Activated naive CD4-positive, alpha-beta T cell treated with anti-CD3 and anti-CD28 coated beads for 36 hours (primary cell): ENCODE data around the gene ITGBL1. TPM values are rescaled to one million over a fixed set of nuclear protein-coding genes. Genes with fewer than 3 reads are reported as not detected.

Experiments used
- CTCF ChIA-PET: fragments of 350-600 bp; sonication (Branson Sonifier 250); formaldehyde crosslinking; loops from one replicate; lab custom pipeline; 2021; ENCODE audit warnings: antibody characterized with exemption; lab: Charles Lee
- DNase-seq: peaks from one replicate; pipeline ENCODE4 v3.0.0-alpha.2; 2020
- H3K27ac Mint-ChIP-seq: one replicate; pipeline ENCODE4 v1.8.0; 2021; ENCODE audit warnings: mild to moderate bottlenecking, mixed read lengths
- H3K27me3 Mint-ChIP-seq: one replicate; pipeline ENCODE4 v1.8.0; 2021; ENCODE audit warnings: low read depth, mixed read lengths
- H3K36me3 Mint-ChIP-seq: one replicate; pipeline ENCODE4 v1.8.0; 2021; ENCODE audit warnings: low read depth, mixed read lengths
- H3K4me1 Mint-ChIP-seq: one replicate; pipeline ENCODE4 v1.8.0; 2021; ENCODE audit warnings: low read depth, mixed read lengths
- H3K4me3 Mint-ChIP-seq: one replicate; pipeline ENCODE4 v1.8.0; 2021; ENCODE audit warnings: mild to moderate bottlenecking, moderate library complexity, mixed read lengths
- H3K9me3 Mint-ChIP-seq: one replicate; pipeline ENCODE4 v1.8.0; 2021; ENCODE audit warnings: mixed read lengths
- intact Hi-C: fragments of 100-400 bp; cut with micrococcal nuclease; formaldehyde crosslinking; loops from one replicate; pipeline ENCODE4 v1.15.1; 2023
- total RNA-seq, 2 experiments: library from RNA; stranded (reverse); gene quantifications; one replicate each; pipeline ENCODE4 v1.2.3, GENCODE V29; 2021

Gene ITGBL1
- total RNA-seq, 2 experiments from 2014 or later, result not detected

DNA sequence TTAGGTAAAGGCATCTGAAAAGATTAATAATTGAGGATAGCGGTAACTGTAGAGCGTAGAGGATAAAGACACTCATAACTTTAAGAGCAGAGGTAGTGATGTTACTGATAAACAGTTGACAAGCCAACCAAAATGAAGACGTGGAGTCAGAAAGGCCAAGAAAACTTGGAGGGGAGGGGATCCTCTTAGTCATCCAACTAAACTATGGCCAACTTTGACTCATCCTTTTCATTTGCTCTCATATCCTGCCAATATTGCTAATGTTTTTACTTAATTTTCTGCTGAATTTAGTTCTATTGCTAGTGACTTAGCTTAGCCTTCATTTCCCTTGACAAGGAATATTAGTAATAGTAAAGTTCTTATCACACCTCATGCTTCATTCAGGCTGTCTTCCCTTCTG, 13.4 kb downstream of the ITGBL1 start:
- H3K9me3 Mint-ChIP-seq, result no peaks in the 10 kb centered on the region
- no peak overlapping the region for H3K27ac Mint-ChIP-seq
- CTCF ChIA-PET, result no interaction called here
- H3K27me3 Mint-ChIP-seq, result peaks cover 8% of the 10 kb centered on the region
- H3K4me3 Mint-ChIP-seq, result no peak overlapping the region
- intact Hi-C loops, result no loop called here
- H3K4me1 Mint-ChIP-seq, result no peaks in the 10 kb centered on the region
- H3K36me3 Mint-ChIP-seq, result no peaks in the 10 kb centered on the region
- DNase-seq, result no peak

DNA sequence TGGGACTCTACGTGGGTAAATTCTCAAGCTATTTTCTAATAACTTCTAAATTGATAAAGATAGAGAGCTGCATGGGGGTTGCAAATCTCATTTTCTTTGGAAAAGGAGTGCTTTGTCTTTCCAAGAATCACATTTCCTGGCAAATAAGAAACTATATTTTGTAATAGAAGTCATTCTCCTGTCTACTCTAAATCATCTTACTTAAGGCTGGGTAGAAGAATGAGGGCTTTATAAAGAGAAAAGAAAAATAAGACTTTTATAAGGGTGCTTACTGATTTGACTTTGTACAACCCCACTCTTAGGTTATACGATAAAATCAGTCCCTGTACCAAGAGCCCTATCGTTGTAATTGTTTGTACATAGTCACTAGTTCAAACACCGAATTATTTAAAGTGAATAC, 14.9 kb downstream of the ITGBL1 start:
- DNase-seq, result no peak
- Mint-ChIP-seq H3K4me3 (no peak overlapping the region), H3K27ac (no peak overlapping the region), H3K4me1 (no peaks in the 10 kb centered on the region), H3K36me3 (no peaks in the 10 kb centered on the region), H3K9me3 (no peaks in the 10 kb centered on the region), H3K27me3 (peaks cover 8% of the 10 kb centered on the region)
- CTCF ChIA-PET, result no interaction called here
- intact Hi-C loops, result no loop called here

DNA sequence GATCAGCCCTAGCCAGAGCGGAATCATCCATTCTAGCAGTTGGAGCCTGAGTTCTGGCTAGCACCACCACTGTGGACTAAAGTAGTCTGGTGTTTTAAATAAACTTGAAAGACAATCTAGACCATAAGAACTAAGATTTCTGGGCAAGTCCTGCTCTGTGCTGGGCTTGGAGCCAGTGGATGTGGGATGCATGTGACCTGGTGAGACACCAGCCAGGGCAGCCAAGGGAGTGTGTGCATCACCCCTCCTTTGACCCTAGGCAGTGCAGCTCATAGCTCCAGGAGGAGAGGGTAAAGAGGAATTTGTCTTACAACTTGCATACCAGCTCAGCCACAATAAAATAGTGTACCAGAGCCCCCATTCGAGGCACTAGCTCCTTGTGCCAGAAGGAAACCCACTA, 21.0 kb downstream of the ITGBL1 start:
- Mint-ChIP-seq H3K36me3 (no peaks in the 10 kb centered on the region), H3K27me3 (peaks cover 19% of the 10 kb centered on the region), H3K27ac (no peak overlapping the region), H3K9me3 (no peaks in the 10 kb centered on the region), H3K4me3 (no peak overlapping the region), H3K4me1 (no peaks in the 10 kb centered on the region)
- intact Hi-C loops, result loop anchor here (10.0 kb wide), 1 partner anchor 329 kb away; no protein-coding TSS in a partner anchor
- DNase-seq, result no peak
- CTCF ChIA-PET, result no interaction called here

DNA sequence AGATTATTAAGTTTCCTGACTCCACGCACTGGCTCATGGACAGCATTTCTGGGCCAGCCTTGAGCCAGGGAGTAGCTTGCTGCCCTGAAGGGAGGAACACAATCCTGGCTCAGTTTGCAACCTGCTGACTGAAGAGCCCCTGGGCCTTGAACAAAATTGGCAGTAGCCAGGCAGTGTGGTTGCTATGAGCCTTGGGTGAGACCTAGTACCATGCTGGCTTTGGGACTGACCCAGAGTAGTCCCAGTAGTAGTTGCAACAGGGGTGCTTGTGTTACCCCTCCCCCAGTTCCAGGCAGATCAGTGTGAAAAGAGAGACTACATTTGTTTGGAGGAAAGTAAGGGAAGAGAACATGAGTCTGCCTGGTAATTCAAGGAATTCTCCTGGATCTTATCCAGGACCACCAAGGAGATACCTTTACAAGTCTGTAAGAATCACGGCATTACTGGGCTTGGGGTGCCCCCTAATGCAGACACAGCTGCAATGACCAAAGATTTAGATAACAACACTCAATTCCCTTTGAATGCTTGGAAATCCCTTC, 22.0 kb downstream of the ITGBL1 start:
- intact Hi-C loops, result loop anchor here (10.0 kb wide), 1 partner anchor 330 kb away; no protein-coding TSS in a partner anchor
- CTCF ChIA-PET, result no interaction called here
- Mint-ChIP-seq H3K4me3 (no peak overlapping the region), H3K27me3 (peaks cover 15% of the 10 kb centered on the region), H3K4me1 (no peaks in the 10 kb centered on the region), H3K27ac (no peak overlapping the region), H3K9me3 (no peaks in the 10 kb centered on the region), H3K36me3 (no peaks in the 10 kb centered on the region)
- DNase-seq, result no peak

DNA sequence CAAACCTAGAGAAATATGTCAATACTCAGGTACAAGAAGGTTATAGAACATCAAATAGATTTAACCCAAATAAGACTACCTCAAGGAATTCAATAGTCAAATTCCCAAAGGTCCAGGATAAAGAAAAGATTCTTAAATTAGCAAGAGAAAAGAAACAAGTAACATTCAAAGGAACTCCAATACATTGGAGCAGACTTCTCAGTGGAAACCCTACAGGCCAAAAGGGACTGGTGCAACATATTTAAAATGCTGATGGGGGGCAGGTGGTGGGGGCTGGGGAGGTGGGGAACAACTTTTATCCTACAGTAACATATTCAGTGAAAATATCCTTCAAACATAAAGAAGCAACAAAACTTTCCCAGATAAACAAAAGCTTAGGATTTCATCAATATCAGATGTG, 23.1 kb downstream of the ITGBL1 start:
- intact Hi-C loops, result loop anchor here (10.0 kb wide), 1 partner anchor 331 kb away; no protein-coding TSS in a partner anchor
- DNase-seq, result no peak
- Mint-ChIP-seq H3K27ac (no peak overlapping the region), H3K4me1 (no peaks in the 10 kb centered on the region), H3K36me3 (no peaks in the 10 kb centered on the region), H3K27me3 (peaks cover 15% of the 10 kb centered on the region), H3K9me3 (no peaks in the 10 kb centered on the region), H3K4me3 (no peak overlapping the region)
- CTCF ChIA-PET, result no interaction called here

DNA sequence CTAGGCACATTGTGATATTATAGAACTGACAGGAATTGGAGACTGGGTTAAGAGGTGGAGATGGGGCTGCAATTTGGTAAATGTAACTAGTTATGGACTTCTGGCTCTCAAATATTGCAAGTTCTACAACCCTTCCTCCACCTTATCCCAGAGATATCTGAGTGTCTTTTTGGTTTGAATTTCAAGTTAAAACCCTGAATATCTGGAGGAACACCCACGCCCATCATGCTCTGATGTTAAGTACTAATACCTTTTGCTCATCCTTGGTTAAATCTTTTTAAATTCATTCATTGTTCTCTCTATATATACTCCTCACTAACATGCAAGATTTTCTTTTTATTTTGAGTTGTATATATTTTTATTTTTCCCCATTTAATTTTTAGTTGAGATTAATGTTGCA, 28.9 kb downstream of the ITGBL1 start:
- H3K4me3 Mint-ChIP-seq, result no peak overlapping the region
- no peak overlapping the region for H3K27ac Mint-ChIP-seq
- CTCF ChIA-PET, result no interaction called here
- no peaks in the 10 kb centered on the region for H3K9me3 Mint-ChIP-seq
- no peaks in the 10 kb centered on the region for H3K4me1 Mint-ChIP-seq
- H3K36me3 Mint-ChIP-seq, result no peaks in the 10 kb centered on the region
- no peak for DNase-seq
- H3K27me3 Mint-ChIP-seq, result peaks cover 8% of the 10 kb centered on the region
- intact Hi-C loops, result no loop called here

DNA sequence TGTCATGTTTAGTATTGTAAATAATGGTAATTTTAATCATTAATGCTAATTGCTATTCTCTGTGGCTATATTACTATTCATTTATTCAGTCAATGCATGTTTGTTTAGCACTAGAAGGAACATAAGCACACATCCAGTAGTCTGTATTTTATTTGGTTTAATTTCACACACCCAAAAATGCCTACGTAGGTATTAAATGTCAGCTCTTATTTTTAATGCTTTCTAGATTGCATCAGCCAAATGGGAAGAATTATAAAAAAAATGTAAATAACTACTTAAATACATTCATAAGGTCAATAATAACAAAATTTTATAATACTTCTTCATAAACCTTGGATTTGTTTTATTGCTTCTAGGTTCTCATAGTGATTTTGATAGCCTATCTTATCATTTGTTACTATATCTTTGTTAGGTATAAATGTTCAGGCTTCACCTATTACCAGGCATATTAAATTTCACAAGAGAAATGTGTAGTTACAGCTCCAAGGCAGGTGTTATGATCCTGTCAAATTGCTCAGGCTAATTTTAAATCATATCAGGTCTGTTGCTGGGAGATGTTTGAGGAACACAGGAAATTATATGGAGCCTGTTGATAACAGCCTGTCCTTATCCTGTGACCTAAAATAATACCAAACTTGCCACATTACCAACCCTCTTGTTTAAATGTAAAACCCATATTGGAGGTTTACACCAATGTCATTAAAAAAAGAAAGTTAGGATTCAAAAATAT, 34.4 kb downstream of the ITGBL1 start:
- no peaks in the 10 kb centered on the region for H3K9me3 Mint-ChIP-seq
- H3K27me3 Mint-ChIP-seq, result peaks cover 4% of the 10 kb centered on the region
- intact Hi-C loops, result no loop called here
- no peak overlapping the region for H3K4me3 Mint-ChIP-seq
- no peak overlapping the region for H3K27ac Mint-ChIP-seq
- CTCF ChIA-PET, result no interaction called here
- no peak for DNase-seq
- no peaks in the 10 kb centered on the region for H3K4me1 Mint-ChIP-seq
- H3K36me3 Mint-ChIP-seq, result no peaks in the 10 kb centered on the region

DNA sequence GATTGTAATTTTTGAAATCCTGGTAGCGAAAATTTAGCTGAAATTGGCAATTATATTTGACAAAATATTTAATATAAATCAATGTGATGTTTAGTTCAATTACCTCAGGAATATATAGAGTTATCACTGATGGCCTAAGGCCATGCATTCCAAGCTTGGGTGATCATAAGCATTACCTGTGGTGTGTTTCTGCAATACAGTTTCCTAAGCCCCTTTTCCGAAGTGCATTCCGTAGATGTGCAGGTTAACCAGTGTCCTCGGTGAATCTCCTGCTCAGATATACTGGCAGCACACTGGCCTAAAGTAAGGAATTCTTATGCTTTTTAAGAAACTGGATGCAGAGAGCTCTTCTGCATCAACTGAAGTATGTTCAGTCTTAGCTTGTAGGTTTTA, 35.0 kb downstream of the ITGBL1 start:
- no peaks in the 10 kb centered on the region for H3K9me3 Mint-ChIP-seq
- H3K4me1 Mint-ChIP-seq, result no peaks in the 10 kb centered on the region
- CTCF ChIA-PET, result no interaction called here
- no peak overlapping the region for H3K4me3 Mint-ChIP-seq
- no peak overlapping the region for H3K27ac Mint-ChIP-seq
- no peaks in the 10 kb centered on the region for H3K36me3 Mint-ChIP-seq
- intact Hi-C loops, result no loop called here
- H3K27me3 Mint-ChIP-seq, result peaks cover 5% of the 10 kb centered on the region
- DNase-seq, result no peak

DNA sequence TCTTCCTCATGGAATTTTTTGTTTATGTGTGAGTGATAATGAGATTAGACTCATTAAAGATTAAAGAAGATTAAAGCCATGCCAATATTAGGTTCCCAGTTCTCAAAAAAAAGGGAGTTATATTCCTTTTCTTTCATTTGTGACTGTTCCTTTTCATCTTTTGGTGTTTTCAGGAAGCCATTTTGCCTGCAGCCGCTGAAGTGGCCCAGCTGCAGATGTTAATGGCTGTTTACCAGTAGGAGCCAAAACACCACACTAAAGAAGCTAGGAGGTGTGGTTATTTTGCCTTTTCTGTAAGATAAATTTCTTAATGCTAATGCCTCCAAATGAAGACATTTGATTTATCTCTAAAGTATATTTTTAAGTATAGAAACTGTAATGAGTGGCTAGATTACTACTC, 36.3 kb downstream of the ITGBL1 start:
- H3K27me3 Mint-ChIP-seq, result peaks cover 9% of the 10 kb centered on the region
- no peak overlapping the region for H3K4me3 Mint-ChIP-seq
- no peak for DNase-seq
- H3K4me1 Mint-ChIP-seq, result no peaks in the 10 kb centered on the region
- H3K9me3 Mint-ChIP-seq, result no peaks in the 10 kb centered on the region
- H3K36me3 Mint-ChIP-seq, result no peaks in the 10 kb centered on the region
- CTCF ChIA-PET, result interaction anchor here (1.1 kb wide), 1 partner anchor 26 kb away, joined by 3 read pairs; no protein-coding TSS in a partner anchor
- intact Hi-C loops, result no loop called here
- no peak overlapping the region for H3K27ac Mint-ChIP-seq

DNA sequence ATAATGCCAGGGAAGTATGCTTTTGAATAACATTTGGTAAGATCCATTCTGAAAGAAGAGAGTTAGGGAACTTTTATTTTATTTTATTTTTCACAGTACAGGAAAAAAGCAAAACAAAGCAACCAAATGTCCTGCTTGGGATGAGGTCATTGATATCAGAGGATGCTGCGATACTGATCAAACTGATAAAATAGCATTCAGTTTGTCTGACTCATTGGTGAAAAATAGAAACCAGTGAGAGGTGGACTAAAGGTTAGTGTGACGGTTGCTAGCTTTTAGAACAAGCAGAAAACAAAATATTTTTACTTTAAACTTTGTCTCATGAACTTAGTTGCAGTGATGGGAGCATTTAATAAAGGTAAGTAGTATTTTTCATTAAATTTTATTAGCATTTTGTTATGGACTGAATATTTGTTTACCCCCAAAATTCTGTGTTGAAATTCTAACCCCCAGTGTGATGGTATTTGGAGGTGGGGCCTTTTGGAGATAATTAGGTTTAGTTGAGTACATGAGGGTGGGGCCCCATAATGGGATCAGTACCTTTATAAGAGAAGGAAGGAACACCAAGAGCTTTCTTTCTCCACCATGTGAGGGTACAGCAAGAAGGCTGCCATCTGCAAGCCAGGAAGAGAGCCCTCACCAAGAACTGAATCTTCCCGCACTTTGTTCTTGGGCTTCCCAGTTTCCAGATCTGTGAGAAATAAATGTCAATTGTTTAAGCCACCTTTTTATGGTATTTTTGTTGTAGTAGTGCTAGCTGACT, 37.3 kb downstream of the ITGBL1 start:
- Mint-ChIP-seq H3K27ac (no peak overlapping the region), H3K4me1 (no peaks in the 10 kb centered on the region)
- CTCF ChIA-PET, result no interaction called here

DNA sequence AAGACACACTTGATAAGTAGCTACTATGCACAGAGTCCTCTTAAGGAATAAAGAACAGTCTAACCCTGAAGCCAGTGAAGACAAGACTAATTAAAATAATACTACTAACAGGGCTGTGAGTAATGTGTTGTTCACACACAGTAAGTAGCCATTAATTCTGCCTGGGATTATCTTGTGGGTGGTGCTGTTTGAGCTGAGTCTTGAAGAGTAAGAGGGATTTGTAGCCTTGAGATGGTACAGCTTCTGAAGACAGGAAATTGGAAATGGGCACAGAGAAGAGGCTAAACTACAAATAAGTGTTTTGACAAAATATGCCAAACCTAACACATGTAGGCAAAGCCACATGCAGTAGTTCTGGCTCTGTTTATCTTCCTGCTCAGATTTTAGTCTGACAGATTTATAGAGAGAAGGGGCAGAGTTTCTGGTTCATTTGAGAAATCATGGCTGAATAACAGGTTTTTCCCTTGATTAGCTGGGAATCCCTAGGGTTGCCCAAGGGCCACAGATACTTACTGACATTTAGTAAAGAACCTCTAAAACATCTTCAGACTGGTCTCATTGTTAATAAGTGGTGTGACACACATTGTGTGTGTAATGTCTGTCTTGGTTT, 38.0 kb downstream of the ITGBL1 start:
- intact Hi-C loops, result no loop called here
- DNase-seq, result no peak
- Mint-ChIP-seq H3K9me3 (no peaks in the 10 kb centered on the region), H3K27ac (no peak overlapping the region), H3K27me3 (peaks cover 9% of the 10 kb centered on the region), H3K4me3 (no peak overlapping the region), H3K36me3 (no peaks in the 10 kb centered on the region), H3K4me1 (no peaks in the 10 kb centered on the region)
- CTCF ChIA-PET, result no interaction called here

More for the DNA sequence above, 37.3 kb downstream of the ITGBL1 start:
- Mint-ChIP-seq H3K4me3 (no peak overlapping the region), H3K36me3 (no peaks in the 10 kb centered on the region), H3K27me3 (peaks cover 9% of the 10 kb centered on the region), H3K9me3 (no peaks in the 10 kb centered on the region)
- DNase-seq, result no peak
- intact Hi-C loops, result no loop called here

DNA sequence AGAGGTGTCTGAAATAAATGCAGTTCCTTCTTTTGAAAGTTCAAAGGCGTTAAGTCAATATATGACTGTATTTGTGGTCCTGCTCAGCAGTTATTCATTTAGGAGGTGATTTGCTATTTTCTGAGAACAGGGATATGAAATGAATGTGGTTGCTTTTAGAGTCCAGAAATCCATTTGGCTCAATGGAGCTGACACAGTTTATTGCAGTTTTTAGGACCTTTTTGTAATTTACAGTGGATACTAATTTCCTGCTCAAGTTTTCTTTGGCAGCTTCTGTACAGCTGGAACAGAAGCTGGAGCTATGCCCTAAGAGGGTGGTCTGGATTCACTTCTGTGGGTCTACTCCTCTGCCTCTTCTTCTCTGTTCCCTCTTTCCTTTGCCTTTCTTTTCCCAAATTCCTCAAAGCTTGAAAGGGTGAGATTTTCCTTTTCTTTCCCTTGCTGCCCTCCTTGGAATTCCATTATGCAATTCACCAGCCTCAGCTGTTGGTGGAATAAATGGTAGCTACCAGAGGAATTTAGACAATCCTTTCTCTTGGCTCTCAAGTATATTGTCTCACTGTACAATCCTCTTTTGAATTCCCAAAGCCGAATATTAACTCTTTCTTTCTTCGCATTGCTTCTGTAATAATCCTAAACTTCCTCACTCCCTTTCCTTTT, 39.9 kb downstream of the ITGBL1 start:
- no peak for DNase-seq
- Mint-ChIP-seq H3K27me3 (peaks cover 14% of the 10 kb centered on the region), H3K36me3 (no peaks in the 10 kb centered on the region), H3K4me3 (no peak overlapping the region), H3K27ac (no peak overlapping the region), H3K9me3 (no peaks in the 10 kb centered on the region), H3K4me1 (no peaks in the 10 kb centered on the region)
- intact Hi-C loops, result no loop called here
- CTCF ChIA-PET, result no interaction called here
